GM19324 (cell line): Measurements from ENCODE around the gene PTPRN2.

Source experiments
- ATAC-seq: cut with Tn5 transposase; IDR thresholded peaks from one replicate; pipeline ENCODE4 v1.9.1; 2021; ENCODE audit warnings: mild to moderate bottlenecking, moderate library complexity; ENCODE audit not compliant: unreplicated experiment, low FRiP score

PTPRN2 gene

DNA sequence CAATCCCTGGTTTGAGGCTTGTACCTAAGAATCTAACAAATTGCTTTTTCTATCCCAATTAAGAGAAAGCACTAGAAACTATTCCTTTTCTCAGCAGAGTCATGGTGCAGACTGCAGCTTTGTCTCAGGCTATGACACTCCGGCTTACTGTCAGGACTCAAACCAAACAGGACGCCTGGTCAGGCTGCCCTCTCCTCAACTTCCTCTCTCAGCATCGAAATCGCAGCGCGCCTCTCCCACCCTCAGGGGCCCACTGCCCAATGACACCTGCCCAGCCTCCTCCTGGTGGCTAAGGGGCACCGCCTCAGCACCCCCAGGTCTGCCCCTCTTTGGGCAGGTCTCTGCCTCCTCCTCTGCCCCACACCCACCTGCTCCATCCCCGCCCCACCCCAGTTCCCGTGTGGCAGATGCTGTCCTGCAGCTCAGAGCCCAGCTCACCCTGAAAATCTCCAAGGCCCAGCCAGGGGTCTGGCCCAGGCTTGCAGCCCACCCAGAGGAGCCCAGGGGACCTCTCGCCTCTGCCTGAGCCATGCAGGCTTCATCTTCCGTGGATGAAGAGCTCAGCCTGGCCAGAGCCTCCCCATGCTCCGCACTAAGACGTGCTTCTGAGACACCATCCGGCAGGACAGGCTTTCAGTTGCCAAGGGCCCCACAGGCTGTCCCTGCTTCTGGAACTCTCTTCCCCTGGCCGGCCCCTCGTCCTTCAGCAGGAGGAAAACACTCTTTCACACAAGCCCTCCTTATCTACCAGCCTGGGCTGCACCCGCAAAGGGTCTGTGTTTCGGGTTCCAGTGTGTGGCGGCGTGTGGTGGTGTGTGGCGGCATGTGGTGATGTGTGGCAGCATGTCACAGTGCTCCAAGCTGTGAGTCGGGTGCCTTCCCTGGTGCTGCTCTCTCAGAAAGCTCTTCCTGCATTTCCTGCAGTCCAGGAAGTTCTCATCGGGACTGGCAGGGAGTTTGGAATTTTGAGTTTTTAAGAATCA lies 16.4 kb upstream of the PTPRN2 start:
- no peak for ATAC-seq

DNA sequence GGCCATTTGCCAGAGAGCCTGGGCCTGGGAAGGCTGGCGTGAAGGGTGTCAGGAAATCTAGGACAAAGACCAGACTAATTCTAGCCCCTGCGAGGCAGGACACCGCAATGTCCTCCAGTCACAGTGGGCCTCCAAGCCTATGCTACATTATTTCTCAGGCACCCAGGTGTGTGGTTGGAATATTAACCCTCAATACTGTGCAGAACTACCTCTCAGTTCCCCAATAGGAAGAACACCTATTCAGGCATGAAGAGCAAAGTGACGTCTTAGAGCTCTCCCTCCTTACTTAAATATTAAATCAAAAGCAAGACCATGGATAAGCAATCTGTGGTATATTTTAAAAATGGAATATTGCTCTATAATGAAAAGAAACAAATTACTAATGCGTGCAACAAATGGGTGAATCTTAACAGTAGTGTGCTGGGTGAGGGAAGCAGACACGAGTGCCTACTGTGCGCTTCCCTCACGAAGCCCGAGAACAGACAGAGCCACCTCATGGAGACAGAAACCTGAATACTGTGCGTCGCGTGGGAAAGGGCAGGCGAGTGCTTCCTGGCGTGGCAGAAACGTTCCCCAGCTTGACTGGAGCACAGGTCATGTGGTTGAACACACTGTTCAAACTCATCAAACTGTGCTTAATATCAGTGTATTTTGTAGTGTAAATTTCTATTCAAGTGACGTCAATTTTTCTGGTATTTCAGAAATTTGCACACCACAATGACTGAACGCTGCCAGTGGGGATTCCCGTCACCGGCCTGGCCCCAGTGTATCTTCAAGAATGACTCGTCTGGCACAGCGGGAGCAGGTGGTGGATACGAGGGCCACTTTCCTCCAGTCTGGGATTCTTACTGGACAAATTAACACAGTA lies 15.5 kb upstream of the PTPRN2 start:
- no peak for ATAC-seq

- no peak for ATAC-seq
Observed at GRCh38 chr7:158602041-158602440, 14.4 kb upstream of the PTPRN2 start.

- ATAC-seq = no peak
Observed at GRCh38 chr7:158601090-158601489, 13.5 kb upstream of the PTPRN2 start.

- no peak for ATAC-seq
Observed at GRCh38 chr7:158596745-158597144, 9.1 kb upstream of the PTPRN2 start.

DNA sequence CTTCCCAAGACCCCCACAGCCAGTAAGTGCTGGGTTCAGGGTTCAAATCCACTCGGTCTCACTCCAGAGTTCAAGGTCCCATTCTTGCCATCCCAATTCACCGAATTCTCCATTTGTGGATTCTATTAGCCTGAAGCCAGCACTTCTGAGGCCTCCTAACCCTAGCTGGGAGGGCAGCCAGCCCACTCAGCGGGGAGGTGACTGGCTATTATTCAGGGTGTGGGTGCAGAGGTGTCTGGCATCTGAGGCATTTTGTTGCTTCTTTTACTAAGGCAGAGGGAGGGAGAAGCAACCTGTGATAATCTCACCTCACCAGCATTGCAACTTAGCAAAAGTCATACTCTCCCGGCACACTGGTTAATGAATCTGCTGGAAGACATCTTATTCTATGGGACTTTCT lies 8.7 kb upstream of the PTPRN2 start:
- no peak for ATAC-seq

GRCh38 chr7:158595068-158595467 lies 7.4 kb upstream of the PTPRN2 start:
- ATAC-seq = no peak

- no peak for ATAC-seq
Observed at GRCh38 chr7:158592541-158592940, 4.9 kb upstream of the PTPRN2 start.

DNA sequence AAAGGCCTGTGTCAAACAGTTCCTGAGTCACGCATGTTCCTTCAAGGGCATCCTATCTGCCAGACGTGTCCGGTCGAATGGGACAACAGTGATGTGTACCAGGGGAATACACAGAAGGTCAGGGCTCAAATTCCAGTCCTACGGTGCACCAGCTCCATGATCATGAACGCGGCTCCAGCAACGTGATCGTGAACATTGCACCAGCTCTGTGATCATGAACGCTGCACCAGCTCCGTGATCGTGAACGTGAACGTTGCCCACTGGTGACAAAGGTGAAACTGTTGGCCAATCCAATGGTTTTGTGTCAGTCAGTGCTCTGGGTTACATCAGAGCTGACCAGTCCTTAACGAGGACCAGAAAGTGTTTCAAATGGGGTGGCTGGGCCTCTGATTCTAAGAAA lies 4.3 kb upstream of the PTPRN2 start:
- no peak for ATAC-seq

- ATAC-seq = no peak
Observed at GRCh38 chr7:158590181-158590530, 2.5 kb upstream of the PTPRN2 start.

DNA sequence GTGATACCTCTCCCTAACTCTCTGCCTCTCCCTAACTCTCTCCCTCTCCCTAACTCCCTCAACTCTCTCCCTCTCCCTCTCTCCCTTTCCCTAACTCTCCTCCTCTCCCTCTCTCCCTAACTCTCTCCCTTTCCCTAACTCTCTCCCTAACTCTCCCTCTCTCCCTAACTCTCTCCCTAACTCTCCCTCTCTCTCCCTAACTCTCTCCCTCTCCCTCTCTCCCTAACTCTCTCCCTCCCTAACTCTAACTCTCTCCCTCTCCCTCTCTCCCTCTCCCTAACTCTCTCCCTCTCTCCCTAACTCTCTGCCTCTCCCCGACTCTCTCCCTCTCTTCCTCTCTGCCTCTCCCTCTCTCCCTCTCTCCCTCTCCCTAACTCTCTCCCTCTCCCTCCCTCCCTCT lies 2.0 kb upstream of the PTPRN2 start:
- no peak for ATAC-seq

GRCh38 chr7:158588878-158589442 lies 1.3 kb upstream of the PTPRN2 start:
- ATAC-seq = no peak

DNA sequence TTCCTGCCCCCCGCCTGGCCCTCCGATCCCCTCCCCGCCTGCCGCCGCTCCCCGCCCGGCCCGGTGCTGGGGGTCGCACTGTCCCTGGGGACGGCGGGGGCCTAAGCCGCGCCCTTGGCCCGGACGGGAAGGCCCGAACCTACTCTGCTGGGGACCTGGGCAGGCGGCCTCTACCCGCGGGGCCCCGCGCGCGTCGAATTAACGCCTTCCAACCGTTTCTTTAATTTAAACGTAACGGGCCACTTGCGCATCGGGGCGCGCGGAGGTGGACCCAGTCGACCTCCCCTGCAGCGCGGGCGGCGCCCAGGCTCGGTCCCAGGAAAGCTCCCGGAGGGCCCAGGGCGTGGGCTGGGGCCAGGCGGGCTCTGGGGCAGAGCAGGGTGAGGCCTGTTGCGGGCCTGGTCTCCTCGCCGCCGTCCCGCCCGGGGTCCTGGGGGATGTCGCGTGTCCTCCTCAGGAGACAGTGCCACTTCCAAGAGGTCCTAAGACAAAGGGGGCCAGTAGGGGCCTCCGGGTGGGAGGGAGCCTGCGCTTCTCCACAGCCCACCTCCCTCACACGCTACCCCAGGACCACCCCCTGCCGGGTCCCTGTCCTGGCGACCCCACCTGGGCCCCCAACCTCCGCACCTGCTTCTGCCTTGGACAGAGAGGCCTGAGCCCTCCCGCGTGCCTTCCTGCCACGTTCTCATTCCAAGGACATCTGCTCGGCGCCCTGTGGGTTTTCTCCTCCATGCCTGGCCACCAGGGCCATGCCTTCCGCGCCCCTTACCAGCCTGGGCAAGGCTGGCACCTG lies 658 bp upstream of the PTPRN2 start:
- ATAC-seq = no peak

GRCh38 chr7:158586499-158587161 lies 993 bp downstream of the PTPRN2 start:
- ATAC-seq = no peak

DNA sequence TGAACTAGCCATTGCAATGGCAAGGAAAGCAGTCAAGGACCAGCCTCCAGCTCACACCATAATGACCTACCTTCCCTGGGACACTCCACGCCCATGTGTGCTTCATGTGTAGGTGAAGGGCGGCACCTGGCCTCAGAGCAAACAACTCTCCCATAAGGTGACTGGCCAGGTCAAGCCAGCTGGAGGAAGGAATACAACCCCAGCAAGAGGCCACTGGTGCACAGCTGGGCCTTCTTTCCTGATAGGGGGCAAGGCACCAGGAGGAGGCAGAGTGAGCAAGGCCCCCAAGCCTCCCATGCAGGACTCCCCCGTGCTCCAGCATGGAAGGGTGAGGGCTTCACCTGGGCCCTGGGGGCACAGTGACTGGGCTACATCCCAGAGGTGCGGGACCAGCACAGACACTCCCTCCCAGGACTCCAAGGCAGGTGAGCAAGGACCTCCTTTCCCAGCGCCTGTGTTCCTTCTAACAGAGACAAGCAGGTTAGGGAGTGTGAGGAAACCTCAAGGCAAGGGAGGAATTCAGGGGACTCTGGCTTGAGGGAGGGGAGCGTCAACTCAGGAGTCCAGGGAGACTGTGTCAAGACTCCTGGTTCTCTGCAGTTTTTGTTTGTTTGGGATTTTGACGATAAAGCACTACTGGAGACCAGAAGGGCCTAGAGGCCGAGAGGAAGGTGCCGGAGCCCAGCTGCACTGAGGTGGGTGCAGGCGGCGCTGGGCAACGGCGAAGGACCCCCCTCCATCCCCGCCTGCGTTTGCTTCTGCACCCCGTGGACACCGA lies 1.7 kb downstream of the PTPRN2 start:
- ATAC-seq = no peak

- ATAC-seq = no peak
Observed at GRCh38 chr7:158584407-158584806, 3.2 kb downstream of the PTPRN2 start.

- ATAC-seq = no peak
Observed at GRCh38 chr7:158583810-158584209, 3.8 kb downstream of the PTPRN2 start.

- no peak for ATAC-seq
Observed at GRCh38 chr7:158583143-158583542, 4.5 kb downstream of the PTPRN2 start.

DNA sequence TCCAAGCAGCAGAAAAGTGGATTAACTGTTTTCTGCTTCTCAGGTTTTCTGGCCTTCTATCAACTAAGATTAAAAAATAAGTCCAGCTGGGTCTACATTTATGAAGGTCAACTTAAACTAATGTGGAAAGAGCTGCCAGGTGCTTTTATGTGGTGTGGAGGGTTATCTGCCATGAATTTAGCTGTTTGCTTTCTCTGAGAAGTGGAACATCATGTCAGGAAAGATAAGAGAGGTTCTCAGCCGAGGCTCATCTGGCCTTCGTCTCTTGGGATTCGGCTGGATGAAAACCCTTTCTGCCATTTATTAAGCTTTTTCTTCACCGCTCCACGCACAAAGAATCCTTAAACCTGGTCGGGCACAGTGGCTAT lies 5.5 kb downstream of the PTPRN2 start:
- ATAC-seq = no peak
